H9 (cell line): ENCODE measurements around the gene ROBO1. TPM values are rescaled to one million over a fixed set of nuclear protein-coding genes. Genes with fewer than 3 reads are reported as not detected.

ENCODE experiments used
- DNase-seq: peaks from one replicate; pipeline ENCODE4 v3.0.0-alpha.2; 2017
- H2AFZ ChIP-seq: one replicate; pipeline ENCODE4 v1.6.1; 2013; ENCODE audit warnings: mild to moderate bottlenecking, low read length, control low read depth, moderate library complexity
- H2AK5ac ChIP-seq: 2 replicates; pipeline ENCODE4 v1.6.1; 2013; ENCODE audit warnings: low read length, control low read depth, mixed read lengths; ENCODE audit not compliant: insufficient read length
- H2BK120ac ChIP-seq: one replicate; pipeline ENCODE4 v1.6.1; 2013; ENCODE audit warnings: low read depth, mild to moderate bottlenecking, low read length, control low read depth, inconsistent platforms; ENCODE audit not compliant: poor library complexity, severe bottlenecking
- H2BK12ac ChIP-seq: 2 replicates; pipeline ENCODE4 v1.6.1; 2013; ENCODE audit warnings: low read length, control low read depth, mixed read lengths, low read depth; ENCODE audit not compliant: insufficient read length
- H2BK15ac ChIP-seq: 2 replicates; pipeline ENCODE4 v1.6.1; 2013; ENCODE audit warnings: low read depth, low read length, control low read depth
- H2BK20ac ChIP-seq: one replicate; pipeline ENCODE4 v1.6.1; 2013; ENCODE audit warnings: low read depth, mild to moderate bottlenecking, low read length, control low read depth, inconsistent platforms; ENCODE audit not compliant: poor library complexity, severe bottlenecking
- H2BK5ac ChIP-seq: 2 replicates; pipeline ENCODE4 v1.6.1; 2013; ENCODE audit warnings: low read length, control low read depth, mixed read lengths; ENCODE audit not compliant: insufficient read length
- H3K14ac ChIP-seq: 2 replicates; pipeline ENCODE4 v1.6.1; 2013; ENCODE audit warnings: low read length, control low read depth; ENCODE audit not compliant: insufficient read depth
- H3K18ac ChIP-seq: 2 replicates; pipeline ENCODE4 v1.6.1; 2013; ENCODE audit warnings: low read depth, mild to moderate bottlenecking, mixed read lengths, low read length, control low read depth; ENCODE audit not compliant: insufficient read length
- H3K23ac ChIP-seq: 2 replicates; pipeline ENCODE4 v1.6.1; 2013; ENCODE audit warnings: low read length, control low read depth, mixed read lengths, low read depth; ENCODE audit not compliant: insufficient read length
- H3K23me2 ChIP-seq: 2 replicates; pipeline ENCODE4 v1.6.1; 2013; ENCODE audit warnings: low read depth, mild to moderate bottlenecking, mixed read lengths, low read length, control low read depth; ENCODE audit not compliant: insufficient read length, poor library complexity, severe bottlenecking
- H3K27ac ChIP-seq: 2 replicates; pipeline ENCODE4 v1.5.1; 2013; ENCODE audit warnings: low read length, control low read depth, mixed read lengths, low read depth; ENCODE audit not compliant: insufficient read length
- H3K27me3 ChIP-seq: 2 replicates; pipeline ENCODE4 v1.6.1; 2013; ENCODE audit warnings: low read length, control low read depth, inconsistent platforms; ENCODE audit not compliant: insufficient read depth
- H3K4ac ChIP-seq: 2 replicates; pipeline ENCODE4 v1.6.1; 2013; ENCODE audit warnings: low read depth, mild to moderate bottlenecking, control low read depth, inconsistent platforms, low read length, moderate library complexity
- H3K4me1 ChIP-seq: 2 replicates; pipeline ENCODE4 v1.6.1; 2013; ENCODE audit warnings: low read length, control low read depth, inconsistent platforms; ENCODE audit not compliant: insufficient read depth
- H3K4me2 ChIP-seq: 2 replicates; pipeline ENCODE4 v1.6.1; 2013; ENCODE audit warnings: low read length, control low read depth, mixed read lengths; ENCODE audit not compliant: insufficient read length, insufficient read depth
- H3K56ac ChIP-seq: 2 replicates; pipeline ENCODE4 v1.6.1; 2013; ENCODE audit warnings: low read depth, mild to moderate bottlenecking, mixed read lengths, low read length, control low read depth; ENCODE audit not compliant: insufficient read length
- H3K79me1 ChIP-seq: 2 replicates; pipeline ENCODE4 v1.6.1; 2013; ENCODE audit warnings: low read depth, mild to moderate bottlenecking, moderate library complexity, low read length, control low read depth, inconsistent platforms; ENCODE audit not compliant: insufficient read depth, poor library complexity, severe bottlenecking
- H3K79me2 ChIP-seq: 2 replicates; pipeline ENCODE4 v1.6.1; 2013; ENCODE audit warnings: low read length, control low read depth, inconsistent platforms; ENCODE audit not compliant: insufficient read depth
- H3K9ac ChIP-seq: 2 replicates; pipeline ENCODE4 v1.6.1; 2013; ENCODE audit warnings: low read length, control low read depth, mixed read lengths; ENCODE audit not compliant: insufficient read length; ENCODE audit errors: extremely low read depth
- H3K9me3 ChIP-seq: one replicate; pipeline ENCODE4 v1.6.1; 2013; ENCODE audit warnings: low read depth, low read length, inconsistent platforms; ENCODE audit not compliant: control insufficient read depth
- H3T11ph ChIP-seq: one replicate; pipeline ENCODE4 v1.6.1; 2013; ENCODE audit warnings: mild to moderate bottlenecking, low read length, control low read depth, inconsistent platforms
- H4K20me1 ChIP-seq: one replicate; pipeline ENCODE4 v1.6.1; 2013; ENCODE audit not compliant: control insufficient read depth, insufficient read length, insufficient read depth
- H4K5ac ChIP-seq: 2 replicates; pipeline ENCODE4 v1.6.1; 2013; ENCODE audit warnings: low read depth, mild to moderate bottlenecking, mixed read lengths, low read length, control low read depth; ENCODE audit not compliant: insufficient read length
- H4K8ac ChIP-seq: replicated peaks from 2 replicates; pipeline ENCODE4 v1.6.1; 2013; ENCODE audit warnings: low read length, control low read depth, mixed read lengths, low read depth; ENCODE audit not compliant: insufficient read length
- H4K91ac ChIP-seq: 2 replicates; pipeline ENCODE4 v1.6.1; 2013; ENCODE audit warnings: low read depth, mild to moderate bottlenecking, moderate library complexity, mixed read lengths, low read length, control low read depth; ENCODE audit not compliant: insufficient read length
- H3K27ac Mint-ChIP-seq, 3 experiments: 2 replicates in 2 of 3; 3 replicates in 1 of 3; pipeline ENCODE4 v1.8.0; 2020 to 2021; ENCODE audit warnings: mixed read lengths in 3 of 3, mild to moderate bottlenecking in 1 of 3, moderate library complexity in 1 of 3
- H3K27me3 Mint-ChIP-seq: 2 replicates; pipeline ENCODE4 v1.8.0; 2021; ENCODE audit warnings: low read depth, mild to moderate bottlenecking, moderate library complexity, mixed read lengths
- H3K36me3 Mint-ChIP-seq, 3 experiments: 2 replicates in 2 of 3; 3 replicates in 1 of 3; pipeline ENCODE4 v1.8.0; 2020 to 2021; ENCODE audit warnings: low read depth in 3 of 3, mixed read lengths in 3 of 3; ENCODE audit not compliant: insufficient read depth in 1 of 3
- H3K4me1 Mint-ChIP-seq, 2 experiments: 2 replicates each; pipeline ENCODE4 v1.8.0; 2020; ENCODE audit warnings: mixed read lengths in 2 of 2
- H3K4me3 Mint-ChIP-seq, 2 experiments: 2 replicates in 1 of 2; 3 replicates in 1 of 2; pipeline ENCODE4 v1.8.0; 2020 to 2021; ENCODE audit warnings: mild to moderate bottlenecking in 2 of 2, mixed read lengths in 2 of 2, moderate library complexity in 1 of 2
- H3K9me3 Mint-ChIP-seq, 2 experiments: 2 replicates in 1 of 2; 3 replicates in 1 of 2; pipeline ENCODE4 v1.8.0; 2020; ENCODE audit warnings: mild to moderate bottlenecking in 2 of 2, mixed read lengths in 2 of 2, moderate library complexity in 1 of 2
- total RNA-seq: library from RNA; stranded (reverse); gene quantifications from 2 replicates; pipeline ENCODE4 v1.2.1, GENCODE V29; 2021
- TF ChIP-seq, protein P1 (sequence below): fragments of 200-600 bp; sonication (generic); conservative IDR thresholded peaks from 3 replicates; pipeline ENCODE4 v1.8.0; 2021; ENCODE audit warnings: antibody characterized with exemption, mild to moderate bottlenecking

Gene ROBO1
- total RNA-seq, 1 experiment from 2014 or later = 62.7 TPM

DNA sequence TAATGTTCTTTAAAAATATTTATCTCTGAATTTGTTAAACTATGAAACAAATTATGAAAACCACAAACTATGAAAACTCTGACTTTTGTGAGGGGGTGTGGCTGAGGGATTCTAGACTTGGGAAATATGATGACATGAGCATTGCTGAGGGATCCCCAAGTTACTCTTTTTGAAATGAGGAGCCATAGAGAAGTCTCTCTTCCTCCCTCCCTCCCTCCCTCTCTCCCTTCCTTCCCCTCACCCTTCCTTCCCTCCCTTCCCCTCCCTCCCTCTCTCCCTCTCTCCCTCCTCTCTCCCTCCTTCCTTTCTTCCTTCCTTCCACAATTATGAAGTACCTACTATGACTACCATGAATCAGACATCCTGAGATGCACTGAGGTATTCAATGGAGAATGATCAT is 673.1 kb downstream of the ROBO1 start:
- Histone ChIP-seq H4K20me1 (no peaks in the 10 kb centered on the region), H3K79me1 (no peaks in the 10 kb centered on the region), H3T11ph (no peak overlapping the region), H2BK15ac (no peak overlapping the region), H4K91ac (no peak overlapping the region), H4K8ac (no peak overlapping the region), H2BK12ac (no peak overlapping the region), H3K79me2 (no peaks in the 10 kb centered on the region), H3K4ac (no peak overlapping the region), H2AK5ac (no peak overlapping the region), H4K5ac (no peak overlapping the region), H3K18ac (no peak overlapping the region), H3K23ac (no peak overlapping the region), H3K27me3 (no peaks in the 10 kb centered on the region), H2BK5ac (no peak overlapping the region), H3K4me2 (no peak overlapping the region), H2BK20ac (no peak overlapping the region), H3K56ac (no peak overlapping the region), H3K14ac (no peak overlapping the region), H2BK120ac (no peak overlapping the region), H3K4me1 (no peaks in the 10 kb centered on the region), H2AFZ (no peak overlapping the region), H3K9me3 (no peaks in the 10 kb centered on the region), H3K9ac (no peak overlapping the region), H3K23me2 (no peaks in the 10 kb centered on the region), H3K27ac (no peak overlapping the region)
- TF ChIP-seq, protein P1, sequence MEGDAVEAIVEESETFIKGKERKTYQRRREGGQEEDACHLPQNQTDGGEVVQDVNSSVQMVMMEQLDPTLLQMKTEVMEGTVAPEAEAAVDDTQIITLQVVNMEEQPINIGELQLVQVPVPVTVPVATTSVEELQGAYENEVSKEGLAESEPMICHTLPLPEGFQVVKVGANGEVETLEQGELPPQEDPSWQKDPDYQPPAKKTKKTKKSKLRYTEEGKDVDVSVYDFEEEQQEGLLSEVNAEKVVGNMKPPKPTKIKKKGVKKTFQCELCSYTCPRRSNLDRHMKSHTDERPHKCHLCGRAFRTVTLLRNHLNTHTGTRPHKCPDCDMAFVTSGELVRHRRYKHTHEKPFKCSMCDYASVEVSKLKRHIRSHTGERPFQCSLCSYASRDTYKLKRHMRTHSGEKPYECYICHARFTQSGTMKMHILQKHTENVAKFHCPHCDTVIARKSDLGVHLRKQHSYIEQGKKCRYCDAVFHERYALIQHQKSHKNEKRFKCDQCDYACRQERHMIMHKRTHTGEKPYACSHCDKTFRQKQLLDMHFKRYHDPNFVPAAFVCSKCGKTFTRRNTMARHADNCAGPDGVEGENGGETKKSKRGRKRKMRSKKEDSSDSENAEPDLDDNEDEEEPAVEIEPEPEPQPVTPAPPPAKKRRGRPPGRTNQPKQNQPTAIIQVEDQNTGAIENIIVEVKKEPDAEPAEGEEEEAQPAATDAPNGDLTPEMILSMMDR = no peak
- peaks cover 11 to 13% of the 10 kb centered on the region in 2 experiments for H3K4me1 Mint-ChIP-seq
- no peak overlapping the region for H3K4me3 Mint-ChIP-seq
- H3K9me3 Mint-ChIP-seq = no peaks in the 10 kb centered on the region
- no peak overlapping the region for H3K27ac Mint-ChIP-seq
- no peaks in the 10 kb centered on the region for H3K27me3 Mint-ChIP-seq
- DNase-seq = no peak
- H3K36me3 Mint-ChIP-seq = peaks cover 0 to 3% (median 0%) of the 10 kb centered on the region in 3 experiments; a peak in 1 of 7 replicates
